Activated naive CD8-positive, alpha-beta T cell treated with anti-CD3 and anti-CD28 coated beads for 36 hours (primary cell): ENCODE measurements around the gene DDIT4. TPM values are rescaled to one million over a fixed set of nuclear protein-coding genes. Genes with fewer than 3 reads are reported as not detected.
"Not testable (repeated sequence)": the region's sequence is repeated elsewhere in the genome, so short reads cannot be mapped to it uniquely, and the experiment has no call there.

Source experiments
- DNase-seq: peaks from one replicate; pipeline ENCODE4 v3.0.0; 2021
- H3K27ac Mint-ChIP-seq: one replicate; pipeline ENCODE4 v1.8.0; 2022; ENCODE audit warnings: mild to moderate bottlenecking, moderate library complexity, mixed read lengths
- H3K27me3 Mint-ChIP-seq: one replicate; pipeline ENCODE4 v1.8.0; 2022; ENCODE audit warnings: mild to moderate bottlenecking, mixed read lengths
- H3K36me3 Mint-ChIP-seq: one replicate; pipeline ENCODE4 v1.8.0; 2021; ENCODE audit warnings: mild to moderate bottlenecking, mixed read lengths
- H3K4me1 Mint-ChIP-seq: one replicate; pipeline ENCODE4 v1.8.0; 2021; ENCODE audit warnings: mixed read lengths
- H3K4me3 Mint-ChIP-seq: one replicate; pipeline ENCODE4 v1.8.0; 2022; ENCODE audit warnings: mild to moderate bottlenecking, moderate library complexity, mixed read lengths
- H3K9me3 Mint-ChIP-seq: one replicate; pipeline ENCODE4 v1.8.0; 2022; ENCODE audit warnings: mixed read lengths
- total RNA-seq, 2 experiments: library from RNA; stranded (reverse); gene quantifications; one replicate each; pipeline ENCODE4 v1.2.3, GENCODE V29; 2021

The DDIT4 gene
- total RNA-seq, 2 experiments from 2014 or later, result 422 to 424 TPM

DNA sequence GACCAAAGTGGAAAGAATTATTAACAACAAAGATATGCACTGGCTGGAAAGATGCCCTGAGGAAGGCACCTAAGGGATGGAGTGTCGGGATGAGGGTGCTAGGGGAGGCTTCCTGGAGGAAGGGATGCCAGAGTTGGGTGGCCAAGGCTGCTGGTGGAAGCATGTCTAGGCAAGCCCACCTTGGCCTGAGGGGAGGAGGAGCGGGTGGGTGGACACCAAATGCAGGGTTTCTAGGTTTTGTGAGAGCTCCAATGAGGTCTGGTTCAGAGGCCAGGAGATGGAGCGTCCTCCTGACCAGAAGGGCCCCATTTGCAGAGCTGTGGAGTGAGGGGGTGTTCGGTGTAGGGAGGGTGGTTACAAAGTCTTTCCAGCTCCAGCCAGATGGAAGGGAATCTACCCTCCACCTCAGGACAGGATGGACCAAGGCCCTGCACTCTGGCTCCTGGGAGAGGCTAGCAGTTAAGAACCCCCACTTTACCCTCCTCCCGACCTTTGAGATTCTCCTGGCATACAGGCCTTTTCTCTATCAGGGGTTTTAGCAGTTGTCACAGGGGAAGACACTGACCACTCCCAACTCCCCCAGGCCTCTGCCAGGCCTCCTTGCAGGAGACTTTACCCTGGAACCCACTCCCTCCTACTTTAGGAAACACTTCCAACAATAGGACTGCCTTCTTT lies 3.0 kb upstream of the DDIT4 start:
- H3K9me3 Mint-ChIP-seq, result no peaks in the 10 kb centered on the region
- H3K4me3 Mint-ChIP-seq, result no peak overlapping the region
- peaks cover 30% of the 10 kb centered on the region for H3K36me3 Mint-ChIP-seq
- H3K4me1 Mint-ChIP-seq, result peaks cover 29% of the 10 kb centered on the region
- DNase-seq, result no peak
- no peak overlapping the region for H3K27ac Mint-ChIP-seq
- peaks cover 7% of the 10 kb centered on the region for H3K27me3 Mint-ChIP-seq

DNA sequence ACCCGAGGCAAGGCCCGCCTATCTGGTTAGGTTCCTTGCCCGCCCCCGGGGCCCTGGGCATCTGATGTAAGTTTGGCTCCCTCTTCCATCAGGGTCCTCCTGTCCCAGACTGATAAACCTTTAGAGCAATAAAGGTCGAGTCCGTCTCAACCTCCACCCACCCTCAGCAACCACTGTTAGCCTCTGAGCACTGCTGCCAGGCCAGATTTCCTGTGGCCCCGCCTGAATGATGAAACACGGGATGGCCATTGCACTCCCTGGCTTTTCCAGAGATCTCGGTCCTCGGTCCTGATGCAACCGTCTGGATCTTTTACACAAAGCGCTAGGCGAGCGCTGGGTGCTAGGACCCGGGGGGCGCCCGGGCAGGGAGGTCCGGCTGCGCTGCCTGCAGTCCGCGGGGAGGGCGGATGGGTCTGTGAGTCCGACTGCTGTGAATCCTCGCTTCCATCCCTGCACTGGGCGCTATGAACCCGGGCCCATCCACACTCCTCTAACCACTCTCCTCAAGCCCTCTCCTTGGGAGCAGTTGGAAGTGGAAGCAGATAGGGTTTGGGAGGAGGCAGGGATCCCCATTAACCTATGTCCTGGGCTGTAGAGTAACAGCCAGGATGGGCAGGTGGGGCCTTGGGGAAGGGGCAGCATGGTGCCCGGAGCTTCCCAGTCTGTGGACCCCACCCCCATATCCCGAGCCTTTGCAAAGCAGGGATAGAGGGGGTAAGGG lies 875 bp upstream of the DDIT4 start:
- Mint-ChIP-seq H3K4me3 (peak overlapping the region; percentile 99), H3K27ac (peak overlapping the region; percentile 100), H3K9me3 (no peaks in the 10 kb centered on the region), H3K4me1 (peaks cover 43% of the 10 kb centered on the region), H3K27me3 (peaks cover 12% of the 10 kb centered on the region), H3K36me3 (peaks cover 41% of the 10 kb centered on the region)
- peak; percentile 75 for DNase-seq

DNA sequence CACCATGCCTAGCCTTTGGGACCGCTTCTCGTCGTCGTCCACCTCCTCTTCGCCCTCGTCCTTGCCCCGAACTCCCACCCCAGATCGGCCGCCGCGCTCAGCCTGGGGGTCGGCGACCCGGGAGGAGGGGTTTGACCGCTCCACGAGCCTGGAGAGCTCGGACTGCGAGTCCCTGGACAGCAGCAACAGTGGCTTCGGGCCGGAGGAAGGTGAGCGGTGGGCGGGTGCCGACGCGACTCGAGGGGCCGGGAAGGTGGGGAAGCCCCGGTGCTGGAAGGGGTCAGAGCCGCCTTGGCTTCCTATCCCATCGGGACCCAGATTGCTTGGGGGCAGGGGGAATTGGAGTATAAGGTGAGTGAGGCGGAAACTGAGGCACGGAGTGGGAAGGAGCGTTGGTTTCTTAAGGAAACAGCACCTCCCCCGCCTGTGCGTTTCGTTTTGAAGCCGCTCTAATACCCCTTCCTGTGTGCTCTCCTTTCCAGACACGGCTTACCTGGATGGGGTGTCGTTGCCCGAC lies 547 bp downstream of the DDIT4 start:
- Mint-ChIP-seq H3K4me1 (peaks cover 48% of the 10 kb centered on the region), H3K36me3 (peaks cover 41% of the 10 kb centered on the region), H3K9me3 (no peaks in the 10 kb centered on the region), H3K27me3 (peaks cover 12% of the 10 kb centered on the region), H3K27ac (peak overlapping the region; percentile 100), H3K4me3 (peak overlapping the region; percentile 99)
- no peak for DNase-seq

DNA sequence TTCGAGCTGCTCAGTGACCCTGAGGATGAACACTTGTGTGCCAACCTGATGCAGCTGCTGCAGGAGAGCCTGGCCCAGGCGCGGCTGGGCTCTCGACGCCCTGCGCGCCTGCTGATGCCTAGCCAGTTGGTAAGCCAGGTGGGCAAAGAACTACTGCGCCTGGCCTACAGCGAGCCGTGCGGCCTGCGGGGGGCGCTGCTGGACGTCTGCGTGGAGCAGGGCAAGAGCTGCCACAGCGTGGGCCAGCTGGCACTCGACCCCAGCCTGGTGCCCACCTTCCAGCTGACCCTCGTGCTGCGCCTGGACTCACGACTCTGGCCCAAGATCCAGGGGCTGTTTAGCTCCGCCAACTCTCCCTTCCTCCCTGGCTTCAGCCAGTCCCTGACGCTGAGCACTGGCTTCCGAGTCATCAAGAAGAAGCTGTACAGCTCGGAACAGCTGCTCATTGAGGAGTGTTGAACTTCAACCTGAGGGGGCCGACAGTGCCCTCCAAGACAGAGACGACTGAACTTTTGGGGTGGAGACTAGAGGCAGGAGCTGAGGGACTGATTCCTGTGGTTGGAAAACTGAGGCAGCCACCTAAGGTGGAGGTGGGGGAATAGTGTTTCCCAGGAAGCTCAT lies 1.1 kb downstream of the DDIT4 start:
- peak overlapping the region; percentile 99 for H3K4me3 Mint-ChIP-seq
- H3K9me3 Mint-ChIP-seq, result no peaks in the 10 kb centered on the region
- peaks cover 41% of the 10 kb centered on the region for H3K36me3 Mint-ChIP-seq
- H3K4me1 Mint-ChIP-seq, result peaks cover 48% of the 10 kb centered on the region
- H3K27me3 Mint-ChIP-seq, result peaks cover 12% of the 10 kb centered on the region
- DNase-seq, result peak; percentile 76
- H3K27ac Mint-ChIP-seq, result peak overlapping the region; percentile 100

DNA sequence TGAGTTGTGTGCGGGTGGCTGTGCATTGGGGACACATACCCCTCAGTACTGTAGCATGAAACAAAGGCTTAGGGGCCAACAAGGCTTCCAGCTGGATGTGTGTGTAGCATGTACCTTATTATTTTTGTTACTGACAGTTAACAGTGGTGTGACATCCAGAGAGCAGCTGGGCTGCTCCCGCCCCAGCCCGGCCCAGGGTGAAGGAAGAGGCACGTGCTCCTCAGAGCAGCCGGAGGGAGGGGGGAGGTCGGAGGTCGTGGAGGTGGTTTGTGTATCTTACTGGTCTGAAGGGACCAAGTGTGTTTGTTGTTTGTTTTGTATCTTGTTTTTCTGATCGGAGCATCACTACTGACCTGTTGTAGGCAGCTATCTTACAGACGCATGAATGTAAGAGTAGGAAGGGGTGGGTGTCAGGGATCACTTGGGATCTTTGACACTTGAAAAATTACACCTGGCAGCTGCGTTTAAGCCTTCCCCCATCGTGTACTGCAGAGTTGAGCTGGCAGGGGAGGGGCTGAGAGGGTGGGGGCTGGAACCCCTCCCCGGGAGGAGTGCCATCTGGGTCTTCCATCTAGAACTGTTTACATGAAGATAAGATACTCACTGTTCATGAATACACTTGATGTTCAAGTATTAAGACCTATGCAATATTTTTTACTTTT lies 1.8 kb downstream of the DDIT4 start:
- DNase-seq, result no peak
- Mint-ChIP-seq H3K4me3 (peak overlapping the region; percentile 99), H3K4me1 (peaks cover 46% of the 10 kb centered on the region), H3K9me3 (no peaks in the 10 kb centered on the region), H3K36me3 (peaks cover 41% of the 10 kb centered on the region), H3K27ac (peak overlapping the region; percentile 100), H3K27me3 (peaks cover 12% of the 10 kb centered on the region)

DNA sequence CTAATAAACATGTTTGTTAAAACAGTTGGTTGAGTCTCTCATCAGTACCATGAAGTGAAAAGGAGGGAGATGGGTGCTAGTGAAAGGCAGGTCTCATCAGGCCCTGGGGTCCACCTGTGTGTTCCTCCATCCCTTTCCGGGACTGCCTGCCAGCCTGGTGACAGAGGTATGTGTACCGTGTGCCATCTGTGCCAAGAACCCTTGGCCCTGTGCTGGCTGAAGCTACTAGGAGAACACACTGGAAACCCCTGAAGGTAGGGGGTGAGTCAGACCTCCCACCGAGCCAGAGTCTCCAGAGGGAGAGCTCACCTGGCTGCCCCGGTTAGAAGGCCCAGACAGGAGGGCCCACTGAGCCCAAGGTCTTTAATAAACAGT lies 2.3 kb downstream of the DDIT4 start:
- Mint-ChIP-seq H3K27me3 (peaks cover 12% of the 10 kb centered on the region), H3K4me3 (peak overlapping the region; percentile 99), H3K4me1 (peaks cover 43% of the 10 kb centered on the region), H3K36me3 (peaks cover 41% of the 10 kb centered on the region), H3K9me3 (no peaks in the 10 kb centered on the region), H3K27ac (peak overlapping the region; percentile 100)
- peak; percentile 54 for DNase-seq

DNA sequence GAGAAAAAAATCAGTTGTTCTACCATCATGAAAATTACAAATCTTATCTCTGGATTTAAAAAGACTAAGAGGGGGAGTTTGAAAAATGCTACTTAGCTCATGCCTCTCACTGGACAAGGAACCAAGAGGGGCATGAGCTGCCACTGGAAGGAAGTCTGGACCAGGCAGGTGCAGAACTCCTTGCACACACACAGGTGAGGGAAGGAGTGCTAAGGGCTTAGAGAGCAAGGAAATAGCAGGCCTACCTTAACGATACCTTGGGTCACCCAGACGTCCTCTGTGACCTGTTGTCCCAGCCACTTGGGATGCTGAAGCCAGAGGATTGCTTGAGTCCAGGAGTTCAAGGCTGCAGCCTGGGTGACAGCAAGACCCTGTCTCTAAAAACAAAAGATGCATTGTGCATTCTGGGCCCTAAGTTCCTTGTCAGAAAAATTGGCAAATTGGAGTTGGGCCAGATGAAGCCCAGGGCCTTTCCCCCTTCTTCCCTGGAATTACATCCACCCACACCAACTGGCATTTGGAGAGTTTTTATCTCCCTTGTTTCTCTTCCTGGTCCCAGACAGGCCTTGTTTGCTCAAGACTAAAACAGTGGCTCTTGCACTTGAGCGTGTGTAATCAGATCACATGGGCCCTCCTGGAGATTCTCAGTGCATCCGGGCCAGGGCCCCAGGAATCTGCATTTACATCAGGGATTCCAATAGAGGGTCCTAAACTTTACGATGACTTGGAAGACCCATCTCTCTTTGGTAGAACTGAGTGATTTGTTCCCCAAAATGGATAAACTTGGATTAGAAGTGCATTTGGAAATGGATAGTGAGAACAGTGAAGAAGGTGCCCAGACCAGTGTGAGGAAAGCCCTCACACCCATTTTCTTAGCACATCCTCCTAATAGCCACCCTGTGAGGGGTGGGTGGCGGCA lies 3.0 kb downstream of the DDIT4 start:
- no peak for DNase-seq
- H3K4me3 Mint-ChIP-seq, result peak overlapping the region; percentile 99
- H3K36me3 Mint-ChIP-seq, result peaks cover 41% of the 10 kb centered on the region
- H3K9me3 Mint-ChIP-seq, result no peaks in the 10 kb centered on the region
- peak overlapping the region; percentile 100 for H3K27ac Mint-ChIP-seq
- peaks cover 40% of the 10 kb centered on the region for H3K4me1 Mint-ChIP-seq
- peaks cover 12% of the 10 kb centered on the region for H3K27me3 Mint-ChIP-seq

DNA sequence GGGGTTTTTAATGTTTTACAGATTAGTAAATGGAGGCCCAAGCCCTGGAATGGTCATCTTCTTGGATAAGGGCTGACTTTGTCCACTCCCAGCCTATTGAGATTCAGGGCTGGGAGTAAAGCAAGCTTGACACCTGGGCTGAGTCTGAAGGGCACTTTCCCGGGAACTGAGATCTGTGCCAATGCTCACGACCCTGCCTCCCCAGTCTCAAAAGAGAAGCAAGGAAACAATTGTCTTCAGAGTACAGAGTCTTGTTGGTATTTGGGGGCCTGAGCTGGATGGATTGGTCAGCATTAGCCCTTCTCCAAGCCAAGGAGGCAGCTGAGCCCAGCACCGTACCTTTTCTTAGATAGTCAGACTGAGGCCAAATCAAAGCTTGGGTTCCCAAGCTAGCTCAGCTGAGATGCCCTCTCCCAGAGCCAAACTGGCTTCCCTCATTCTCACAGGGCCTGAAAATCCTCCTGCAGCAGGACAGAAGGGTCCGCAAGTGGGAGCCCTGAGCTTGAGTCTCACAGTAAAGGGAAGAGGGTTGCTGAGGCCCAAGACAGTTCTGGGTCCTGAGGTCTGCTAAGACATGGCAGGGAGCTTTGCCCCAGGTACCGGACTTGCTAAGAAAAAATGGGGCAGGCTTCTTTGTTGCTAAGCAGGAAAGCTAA lies 3.7 kb downstream of the DDIT4 start:
- DNase-seq, result no peak
- peaks cover 34% of the 10 kb centered on the region for H3K4me1 Mint-ChIP-seq
- no peak overlapping the region for H3K4me3 Mint-ChIP-seq
- H3K36me3 Mint-ChIP-seq, result peaks cover 39% of the 10 kb centered on the region
- peak overlapping the region; percentile 59 for H3K27ac Mint-ChIP-seq
- peaks cover 12% of the 10 kb centered on the region for H3K27me3 Mint-ChIP-seq
- no peaks in the 10 kb centered on the region for H3K9me3 Mint-ChIP-seq

DNA sequence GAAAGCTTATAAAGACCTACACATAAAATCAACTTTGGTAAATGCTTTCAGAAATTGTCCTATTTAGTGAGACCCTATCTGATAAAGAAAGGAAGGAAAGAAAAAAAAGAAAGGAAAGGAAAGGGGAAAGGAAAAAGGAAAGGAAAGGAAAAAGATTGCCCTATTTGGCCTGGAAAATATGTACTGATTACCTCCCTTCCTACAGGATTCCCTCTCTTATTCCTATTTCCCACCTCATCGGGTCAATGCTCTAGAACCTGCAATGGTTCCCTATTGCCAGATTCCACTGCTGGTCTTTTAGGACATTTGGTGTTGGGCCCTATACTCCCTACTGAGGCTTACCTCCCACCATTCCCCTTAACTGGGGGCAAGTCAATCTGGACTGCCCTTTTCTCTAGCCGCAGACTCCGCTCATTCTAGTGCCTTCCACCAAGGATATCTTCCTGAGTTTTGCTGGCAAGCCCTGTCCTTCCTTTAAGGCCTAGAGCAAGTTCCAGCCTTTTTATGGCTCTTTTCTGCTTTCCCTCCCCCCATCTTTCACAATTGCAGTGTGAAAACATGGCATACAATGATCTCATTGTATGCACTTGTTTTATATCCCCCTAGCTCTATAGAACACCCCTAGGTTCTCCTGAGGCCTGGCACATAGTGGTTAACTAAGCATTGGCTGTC lies 4.4 kb downstream of the DDIT4 start:
- Mint-ChIP-seq H3K27ac (peak overlapping the region; percentile 44), H3K27me3 (peaks cover 12% of the 10 kb centered on the region), H3K36me3 (peaks cover 36% of the 10 kb centered on the region), H3K4me3 (no peak overlapping the region), H3K4me1 (peaks cover 34% of the 10 kb centered on the region), H3K9me3 (no peaks in the 10 kb centered on the region)
- DNase-seq, result no peak

DNA sequence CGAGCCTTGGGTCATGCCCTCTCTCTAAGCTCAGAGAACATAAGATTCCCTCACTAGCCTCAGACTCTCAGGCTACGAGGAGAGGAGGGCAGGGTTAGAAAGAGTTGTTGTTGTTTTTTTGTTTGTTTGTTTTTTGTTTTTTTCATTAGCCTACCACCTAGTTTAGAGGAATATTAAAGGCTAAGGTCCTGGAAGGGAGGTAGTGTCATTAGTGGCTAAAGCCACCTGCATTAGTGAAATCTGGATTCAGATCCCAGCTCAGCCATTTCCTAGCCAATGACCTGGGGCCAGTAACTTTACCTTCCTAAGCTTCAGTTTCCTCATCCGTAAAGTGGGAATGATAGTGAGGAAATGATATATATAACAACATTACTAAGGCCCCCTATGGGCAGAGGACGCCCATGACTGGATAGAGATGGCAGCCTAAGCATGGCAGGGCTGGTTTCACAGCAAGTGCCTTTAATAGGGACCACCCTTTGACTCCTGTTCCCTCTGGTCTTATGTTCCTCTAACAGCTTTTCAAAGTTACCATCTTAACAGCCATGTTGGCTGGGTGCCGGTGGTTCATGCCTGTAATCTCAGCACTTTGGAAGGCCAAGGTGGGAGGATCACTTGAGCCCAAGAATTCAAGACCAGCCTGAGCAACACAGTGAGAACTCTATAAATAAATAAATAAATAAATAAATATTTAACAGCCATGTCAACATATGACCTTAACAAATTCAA lies 5.1 kb downstream of the DDIT4 start:
- Mint-ChIP-seq H3K4me3 (no peak overlapping the region), H3K9me3 (no peaks in the 10 kb centered on the region), H3K27me3 (peaks cover 12% of the 10 kb centered on the region), H3K4me1 (peaks cover 32% of the 10 kb centered on the region), H3K36me3 (peaks cover 32% of the 10 kb centered on the region), H3K27ac (peak overlapping the region; percentile 44)
- no peak for DNase-seq

DNA sequence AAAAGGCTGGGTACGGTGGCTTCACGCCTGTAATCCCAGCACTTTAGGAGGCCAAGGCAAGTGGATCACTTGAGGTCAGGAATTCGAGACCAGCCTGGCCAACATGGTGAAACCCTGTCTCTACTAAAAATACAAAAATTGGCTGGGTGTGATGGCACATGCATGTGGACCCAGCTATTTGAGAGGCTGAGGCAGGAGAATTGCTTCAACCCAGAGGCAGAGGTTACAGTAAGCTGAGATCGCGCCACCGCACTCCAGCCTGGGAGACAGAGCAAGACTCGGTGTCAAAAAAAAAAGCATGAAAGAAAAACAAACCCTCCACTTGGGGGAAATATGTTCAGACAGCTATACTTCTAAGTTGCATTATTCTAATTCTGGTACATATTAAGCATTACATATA lies 5.9 kb downstream of the DDIT4 start:
- not testable (repeated sequence) for H3K4me3 Mint-ChIP-seq, H3K9me3 Mint-ChIP-seq, H3K27ac Mint-ChIP-seq, DNase-seq
- Mint-ChIP-seq H3K27me3 (peaks cover 12% of the 10 kb centered on the region), H3K36me3 (peaks cover 25% of the 10 kb centered on the region), H3K4me1 (peaks cover 32% of the 10 kb centered on the region)

DNA sequence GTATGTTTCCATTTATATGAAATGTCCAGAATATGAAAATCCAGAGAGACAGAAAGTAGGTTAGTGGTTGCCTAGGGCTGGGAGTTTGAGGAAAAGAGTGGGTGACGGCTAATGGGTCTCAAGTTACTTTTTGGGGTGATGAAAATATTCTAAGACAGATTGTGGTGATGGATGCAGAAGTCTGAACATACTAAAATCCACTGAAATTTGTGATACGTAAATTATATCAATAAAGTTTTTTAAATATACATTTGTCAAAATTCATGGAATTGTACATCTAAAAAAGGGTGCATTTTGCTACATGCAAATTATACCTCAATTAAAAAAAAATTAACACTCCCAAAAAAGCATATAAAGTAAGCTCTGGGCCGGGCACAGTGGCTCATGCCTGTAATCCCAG lies 9.4 kb downstream of the DDIT4 start:
- Mint-ChIP-seq H3K36me3 (no peaks in the 10 kb centered on the region), H3K4me1 (peaks cover 30% of the 10 kb centered on the region), H3K4me3 (no peak overlapping the region)

More for the DNA sequence above, 9.4 kb downstream of the DDIT4 start:
- DNase-seq, result no peak
- no peak overlapping the region for H3K27ac Mint-ChIP-seq
- H3K27me3 Mint-ChIP-seq, result no peaks in the 10 kb centered on the region
- peaks cover 2% of the 10 kb centered on the region for H3K9me3 Mint-ChIP-seq
